Measurements from ENCODE around the gene C2orf68. TPM values are rescaled to one million over a fixed set of nuclear protein-coding genes. Genes with fewer than 3 reads are reported as not detected.

Gene C2orf68
- total and polyA plus RNA-seq, 2 of the 8 experiments (the other 6 are each of a cell fraction or from before 2014, with no cell fraction given) = 46.3 to 49.4 TPM

- Histone ChIP-seq H3K4me3 (ENCODE audit: extremely low read depth in 1 of 4, insufficient read depth in 2 of 4, low read depth in 3 of 4, low read length in 4 of 4) (no peak overlapping the region), H3K4me1 (replicated peaks in 1 of 4; ENCODE audit: control insufficient read depth in 3 of 4, insufficient read depth in 4 of 4, low read length in 3 of 4) (no peaks in the 10 kb centered on the region), H2AK5ac (ENCODE audit: low read depth, low read length) (no peak overlapping the region), H4K8ac (ENCODE audit: extremely low read depth, insufficient read depth, low read length) (no peak overlapping the region), H3K14ac (ENCODE audit: insufficient read length) (no peak overlapping the region), H3K4me2 (ENCODE audit: insufficient read depth in 1 of 2, low read depth in 2 of 2, low read length in 2 of 2) (no peak overlapping the region), H3K9me3 (ENCODE audit: insufficient read depth in 2 of 2, low read depth in 1 of 2, low read length in 1 of 2) (no peaks in the 10 kb centered on the region), H2BK12ac (ENCODE audit: low read depth, low read length) (no peak overlapping the region), H3K4ac (replicated peaks; ENCODE audit: insufficient read length, low read depth, low read length) (no peak overlapping the region), H4K5ac (ENCODE audit: insufficient read length, low read depth, low read length) (no peak overlapping the region), H4K20me1 (replicated peaks in 1 of 2; ENCODE audit: control insufficient read depth in 1 of 2, insufficient read depth in 2 of 2, low read length in 2 of 2) (peaks cover 0 to 6% of the 10 kb centered on the region in 2 experiments), H2BK20ac (ENCODE audit: low read length) (no peak overlapping the region), H3K23me2 (ENCODE audit: low read depth, low read length) (0 out of 2 replicates have a peak, but pooled peaks cover 2% of the 10 kb centered on the region), H3K27ac (ENCODE audit: low read depth, low read length) (no peak overlapping the region), H2AFZ (ENCODE audit: low read length) (no peak overlapping the region), H2BK15ac (ENCODE audit: low read length) (no peak overlapping the region), H3K56ac (replicated peaks; ENCODE audit: insufficient read length, low read depth, low read length) (no peak overlapping the region), H3K9ac (replicated peaks in 1 of 4; ENCODE audit: extremely low read depth in 1 of 4, low read depth in 3 of 4, low read length in 3 of 4) (no peak overlapping the region), H3K18ac (ENCODE audit: extremely low read depth, low read length) (no peak overlapping the region), H3K79me1 (ENCODE audit: low read depth, low read length) (no peaks in the 10 kb centered on the region), H3K79me2 (ENCODE audit: control insufficient read depth in 1 of 2, insufficient read depth in 2 of 2, low read length in 2 of 2) (no peaks in the 10 kb centered on the region), H3K23ac (ENCODE audit: insufficient read length) (no peak overlapping the region), H3K27me3 (replicated peaks in 1 of 4; ENCODE audit: control insufficient read depth in 3 of 4, extremely low read depth in 1 of 4, insufficient read depth in 3 of 4, low read length in 3 of 4) (no peaks in the 10 kb centered on the region), H3K36me3 (ENCODE audit: control insufficient read depth in 2 of 4, insufficient read depth in 4 of 4, low read length in 3 of 4) (peaks cover 33 to 94% (median 78%) of the 10 kb centered on the region in 4 experiments), H4K91ac (replicated peaks; ENCODE audit: insufficient read length, low read length) (no peak overlapping the region), H2BK5ac (ENCODE audit: low read depth, low read length) (no peak overlapping the region), H2BK120ac (replicated peaks; ENCODE audit: low read depth, low read length) (no peak overlapping the region)
- 91% methylated on average over 2 of the region's 2 CpGs; no CpG with 5 or more reads in 1 of the 2 experiments for WGBS, 2 experiments (ENCODE audit: extremely low coverage in 1 of 2, insufficient coverage in 1 of 2, insufficient read length in 1 of 2, insufficient replicate concordance in 2 of 2, low coverage in 1 of 2, low lambda C conversion rate in 2 of 2, missing lambda C conversion rate in 1 of 2)
- CTCF ChIA-PET (ENCODE audit: partially characterized antibody) = interaction anchor here (0.8 to 8.4 kb wide), 5 partner anchors 8 to 103 kb away, joined by 3 to 69 read pairs (median 4); no protein-coding TSS in a partner anchor
- FAIRE-seq = no peak
- TF ChIP-seq, protein P1, sequence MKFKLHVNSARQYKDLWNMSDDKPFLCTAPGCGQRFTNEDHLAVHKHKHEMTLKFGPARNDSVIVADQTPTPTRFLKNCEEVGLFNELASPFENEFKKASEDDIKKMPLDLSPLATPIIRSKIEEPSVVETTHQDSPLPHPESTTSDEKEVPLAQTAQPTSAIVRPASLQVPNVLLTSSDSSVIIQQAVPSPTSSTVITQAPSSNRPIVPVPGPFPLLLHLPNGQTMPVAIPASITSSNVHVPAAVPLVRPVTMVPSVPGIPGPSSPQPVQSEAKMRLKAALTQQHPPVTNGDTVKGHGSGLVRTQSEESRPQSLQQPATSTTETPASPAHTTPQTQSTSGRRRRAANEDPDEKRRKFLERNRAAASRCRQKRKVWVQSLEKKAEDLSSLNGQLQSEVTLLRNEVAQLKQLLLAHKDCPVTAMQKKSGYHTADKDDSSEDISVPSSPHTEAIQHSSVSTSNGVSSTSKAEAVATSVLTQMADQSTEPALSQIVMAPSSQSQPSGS (IDR thresholded peaks at IDR 0.05; ENCODE audit: low read length) = no peak
- no peak for TF ChIP-seq KDM1A (IDR thresholded peaks at IDR 0.05; ENCODE audit: borderline replicate concordance, low read length)
- TF ChIP-seq CEBPB (IDR thresholded peaks at IDR 0.05; ENCODE audit: low read depth, low read length) = no peak
- no peak for TF ChIP-seq SP4 (IDR thresholded peaks at IDR 0.05; ENCODE audit: low read length)
- TF ChIP-seq RBBP5 (IDR thresholded peaks at IDR 0.05; ENCODE audit: borderline replicate concordance, low read depth, low read length) = no peak
- no peak for TF ChIP-seq TAF1 (IDR thresholded peaks at IDR 0.05; ENCODE audit: low read depth, low read length)
- TF ChIP-seq CBX5 (IDR thresholded peaks at IDR 0.05; ENCODE audit: low read depth, low read length) = no peak
- no peak for TF ChIP-seq RXRA (IDR thresholded peaks at IDR 0.05; ENCODE audit: insufficient read depth, low read depth, low read length)
- no peak for TF ChIP-seq BCL11A (IDR thresholded peaks at IDR 0.05; ENCODE audit: low read depth in 2 of 2, low read length in 2 of 2)
- no peak for DNase-seq (ENCODE audit: low read depth in 1 of 2, low spot score in 2 of 2)
- POLR2A ChIA-PET (ENCODE audit: partially characterized antibody) = interaction anchor here (0.9 to 2.2 kb wide), 6 partner anchors 9 to 29 kb away, joined by 3 to 11 read pairs (median 4); no protein-coding TSS in a partner anchor
These were observed 34.3 kb upstream of the C2orf68 start for GRCh38 chr2:85646166-85646565.
